Hypothalamus (tissue), 51 donors: ENCODE data around the gene CYP4V2.
"Not testable (repeated sequence)": the region's sequence is repeated elsewhere in the genome, so short reads cannot be mapped to it uniquely, and the experiment has no call there.

Source experiments
- DNase-seq, 51 donors: peaks; one replicate each; lab custom pipeline; 2025; lab: John Stamatoyannopoulos, UW

Gene CYP4V2

GRCh38 chr4:186227221-186227620 is 35.9 kb downstream of the CYP4V2 start, which contains the start of gene KLKB1:
TSS of gene KLKB1 (plus strand) at chr4:186227507. CDS start at chr4:186228196, 689 bp downstream.
- DNase-seq, result no peak

- no peak for DNase-seq
Observed at GRCh38 chr4:186227744-186228513, 36.6 kb downstream of the CYP4V2 start.

GRCh38 chr4:186228514-186228894 is 37.1 kb downstream of the CYP4V2 start:
- no peak for DNase-seq

GRCh38 chr4:186234367-186234766 is 43.0 kb downstream of the CYP4V2 start:
- DNase-seq, result no peak

GRCh38 chr4:186236126-186236525 is 44.8 kb downstream of the CYP4V2 start:
- DNase-seq, result no peak

GRCh38 chr4:186240452-186240847 is 49.1 kb downstream of the CYP4V2 start:
- no peak for DNase-seq

GRCh38 chr4:186240848-186241491 is 49.6 kb downstream of the CYP4V2 start:
- DNase-seq, result no peak

- no peak for DNase-seq
Observed at GRCh38 chr4:186241616-186242015, 50.2 kb downstream of the CYP4V2 start.

GRCh38 chr4:186242031-186242430 is 50.7 kb downstream of the CYP4V2 start:
- not testable (repeated sequence) for DNase-seq

GRCh38 chr4:186243331-186243730 is 52.0 kb downstream of the CYP4V2 start:
- DNase-seq, result no peak

- DNase-seq, result no peak
Observed at GRCh38 chr4:186244835-186245234, 53.5 kb downstream of the CYP4V2 start.

GRCh38 chr4:186247062-186247752 is 55.8 kb downstream of the CYP4V2 start:
- DNase-seq, result not testable (repeated sequence)

GRCh38 chr4:186248643-186249042 is 57.3 kb downstream of the CYP4V2 start:
- no peak for DNase-seq

- DNase-seq, result no peak
Observed at GRCh38 chr4:186249785-186250754, 58.7 kb downstream of the CYP4V2 start.

GRCh38 chr4:186250760-186251159 is 59.4 kb downstream of the CYP4V2 start:
- no peak for DNase-seq

- DNase-seq, result no peak
Observed at GRCh38 chr4:186255122-186255521, 63.8 kb downstream of the CYP4V2 start.

- no peak for DNase-seq
Observed at GRCh38 chr4:186258216-186258811, 66.9 kb downstream of the CYP4V2 start.

GRCh38 chr4:186260117-186260503 is 68.7 kb downstream of the CYP4V2 start:
- no peak for DNase-seq
